Ovary (tissue), 3 donors: ENCODE measurements around the gene ZBTB47.

Source experiments
- POLR2A ChIP-seq: fragments of 450-650 bp; IDR thresholded peaks from one replicate; pipeline ENCODE4 v1.6.1; 2017; ENCODE audit warnings: antibody characterized with exemption, mild to moderate bottlenecking, moderate library complexity
- TF ChIP-seq, protein P1 (sequence below), 3 donors: fragments of 450-650 bp in 2 of 3; fragments of 200-600 bp in 1 of 3; IDR thresholded peaks; one replicate each; pipeline versions ENCODE4 v1.5.1 to v1.8.0; 2016 to 2022; ENCODE audit warnings: antibody characterized with exemption in 3 of 3, mild to moderate bottlenecking in 1 of 3
- donor health status: DM: no; HTN: no; CAD: no.

DNA sequence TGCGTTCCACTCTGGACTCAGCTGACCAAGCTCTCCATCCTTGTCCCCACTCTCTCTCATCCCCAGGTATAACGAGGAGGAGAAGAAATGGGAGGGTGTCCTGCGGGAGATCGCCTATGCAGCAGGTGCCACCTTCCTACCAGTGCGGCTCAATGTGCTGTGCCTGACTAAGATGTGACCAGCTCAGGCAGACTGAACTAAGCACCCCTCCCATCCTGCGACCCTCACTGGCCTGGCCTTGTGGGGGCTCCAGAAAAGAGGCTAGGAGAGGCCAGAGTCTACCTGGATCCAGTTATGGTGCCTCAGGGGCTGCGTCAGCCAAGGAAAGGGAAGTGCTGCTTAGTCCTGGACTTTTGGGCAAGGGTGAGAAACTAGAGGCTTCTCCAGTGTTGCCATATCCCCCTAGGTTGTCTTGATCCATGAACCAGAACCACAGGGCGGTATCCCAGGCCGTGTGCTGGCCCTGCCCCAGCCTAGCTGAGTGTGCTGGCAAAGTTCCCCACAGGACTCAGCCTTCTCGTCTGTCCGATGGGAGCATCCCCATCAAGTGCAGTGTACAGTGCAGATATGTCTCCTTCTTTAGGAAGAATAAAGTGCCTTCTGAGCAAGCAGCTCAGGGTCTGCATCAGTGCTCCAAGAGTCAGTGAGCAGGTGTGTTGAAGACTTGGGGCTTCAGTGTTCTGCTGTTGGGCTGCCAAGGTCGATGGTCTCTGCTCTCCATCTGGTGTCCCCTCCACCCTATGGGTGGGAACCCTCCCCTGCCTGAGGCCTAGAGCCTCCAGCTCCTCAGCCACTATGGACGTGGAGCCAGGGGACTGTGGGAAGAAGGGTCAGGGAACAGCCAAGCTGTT is 38.5 kb downstream of the ZBTB47 start:
- TF ChIP-seq, protein P1, sequence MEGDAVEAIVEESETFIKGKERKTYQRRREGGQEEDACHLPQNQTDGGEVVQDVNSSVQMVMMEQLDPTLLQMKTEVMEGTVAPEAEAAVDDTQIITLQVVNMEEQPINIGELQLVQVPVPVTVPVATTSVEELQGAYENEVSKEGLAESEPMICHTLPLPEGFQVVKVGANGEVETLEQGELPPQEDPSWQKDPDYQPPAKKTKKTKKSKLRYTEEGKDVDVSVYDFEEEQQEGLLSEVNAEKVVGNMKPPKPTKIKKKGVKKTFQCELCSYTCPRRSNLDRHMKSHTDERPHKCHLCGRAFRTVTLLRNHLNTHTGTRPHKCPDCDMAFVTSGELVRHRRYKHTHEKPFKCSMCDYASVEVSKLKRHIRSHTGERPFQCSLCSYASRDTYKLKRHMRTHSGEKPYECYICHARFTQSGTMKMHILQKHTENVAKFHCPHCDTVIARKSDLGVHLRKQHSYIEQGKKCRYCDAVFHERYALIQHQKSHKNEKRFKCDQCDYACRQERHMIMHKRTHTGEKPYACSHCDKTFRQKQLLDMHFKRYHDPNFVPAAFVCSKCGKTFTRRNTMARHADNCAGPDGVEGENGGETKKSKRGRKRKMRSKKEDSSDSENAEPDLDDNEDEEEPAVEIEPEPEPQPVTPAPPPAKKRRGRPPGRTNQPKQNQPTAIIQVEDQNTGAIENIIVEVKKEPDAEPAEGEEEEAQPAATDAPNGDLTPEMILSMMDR (IDR thresholded peaks at IDR 0.05): no peak
- TF ChIP-seq POLR2A: no peak
